GM18951 (cell line): ENCODE measurements around the gene ADARB1.

ENCODE experiments used
- POLR2A ChIP-seq: IDR thresholded peaks from 4 replicates; pipeline ENCODE4 v1.6.1; 2011; ENCODE audit warnings: mild to moderate bottlenecking; ENCODE audit not compliant: insufficient read length, insufficient read depth; ENCODE audit errors: extremely low read depth
- in situ Hi-C: fragments of 300-500 bp; cut with MboI; formaldehyde crosslinking; loops from one replicate; pipeline ENCODE4 v1.12.0; 2022; ENCODE audit warnings: low sequenced_read_pairs, mixed read lengths, inconsistent platforms; ENCODE audit not compliant: unreplicated experiment

ADARB1 gene

DNA sequence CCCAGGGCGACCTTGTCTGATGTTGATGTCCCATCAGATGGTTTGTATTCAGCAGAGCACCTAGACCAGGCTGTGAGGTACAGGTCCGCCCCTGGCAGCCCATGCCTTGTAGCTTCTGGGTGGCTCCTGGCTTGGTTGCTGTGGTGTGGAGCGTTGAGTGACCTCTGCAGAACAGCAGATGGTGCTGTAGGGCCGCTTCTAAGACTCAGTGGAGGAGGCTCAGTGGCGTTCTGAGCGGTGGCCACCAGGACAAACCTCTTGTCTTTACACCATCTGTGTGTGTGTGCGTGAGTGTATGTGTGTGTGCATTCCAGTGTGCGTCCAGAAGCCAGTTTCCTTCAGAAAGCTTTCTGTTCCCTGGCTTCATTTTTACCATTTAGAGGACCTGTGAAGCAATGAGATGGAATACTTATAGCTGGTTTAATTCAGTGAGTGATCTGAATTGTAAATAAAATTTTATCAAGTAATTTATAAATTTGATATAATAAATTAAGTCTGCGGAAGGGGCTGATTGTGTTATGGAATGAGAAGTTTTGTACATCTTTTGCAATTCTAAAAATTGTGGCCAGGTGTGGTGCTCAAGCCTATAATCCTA is 66.1 kb downstream of the ADARB1 start:
- in situ Hi-C loops = loop anchor here (25.0 kb wide), 1 partner anchor 272 kb away; the partner anchor contains the start of gene COL18A1

GRCh38 chr21:45140944-45141343 is 66.6 kb downstream of the ADARB1 start:
- in situ Hi-C loops = loop anchor here (25.0 kb wide), 1 partner anchor 271 kb away; the partner anchor contains the start of gene COL18A1

More for the DNA sequence above, 66.1 kb downstream of the ADARB1 start:
- no peak for TF ChIP-seq POLR2A

DNA sequence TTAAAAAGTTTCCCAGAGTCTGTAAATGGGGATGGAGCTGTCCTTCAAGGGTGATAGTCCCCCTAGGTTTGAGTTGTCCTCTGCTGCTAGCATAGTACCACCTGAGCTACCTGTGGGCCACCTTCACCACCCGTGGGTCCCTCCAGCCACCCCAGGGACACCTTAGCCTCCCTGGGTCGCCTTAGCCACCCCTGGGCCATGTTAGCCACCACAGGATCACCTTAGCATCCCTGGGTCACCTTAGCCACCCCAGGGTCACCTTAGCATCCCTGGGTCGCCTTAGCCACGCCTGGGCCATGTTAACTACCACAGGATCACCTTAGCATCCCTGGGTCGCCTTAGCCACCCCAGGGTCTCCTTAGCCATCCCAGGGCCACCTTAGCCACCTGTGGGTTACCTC is 67.1 kb downstream of the ADARB1 start:
- in situ Hi-C loops = loop anchor here (25.0 kb wide), 1 partner anchor 271 kb away; the partner anchor contains the start of gene COL18A1
- no peak for TF ChIP-seq POLR2A

GRCh38 chr21:45142469-45143308 is 68.3 kb downstream of the ADARB1 start:
- in situ Hi-C loops = loop anchor here (25.0 kb wide), 1 partner anchor 270 kb away; the partner anchor contains the start of gene COL18A1
- no peak for TF ChIP-seq POLR2A

DNA sequence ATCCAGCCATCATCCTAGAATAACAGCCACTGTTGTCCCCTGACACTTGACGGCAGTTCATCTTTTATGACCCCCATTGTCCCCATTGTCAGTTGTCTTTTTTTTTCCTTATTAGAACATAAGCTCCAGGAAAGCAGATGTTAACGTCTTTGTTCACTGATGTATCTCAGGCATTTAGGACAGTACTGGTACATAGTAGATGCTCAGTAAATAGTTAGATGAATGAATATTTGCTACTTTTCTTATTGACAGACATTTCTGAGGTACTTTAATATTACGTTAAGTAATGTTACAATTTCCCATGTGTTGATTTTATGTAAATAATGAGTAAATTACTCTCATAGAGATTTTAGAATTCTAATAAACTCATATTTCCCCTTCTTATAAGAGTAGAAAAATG is 69.5 kb downstream of the ADARB1 start:
- no peak for TF ChIP-seq POLR2A
- in situ Hi-C loops = loop anchor here (25.0 kb wide), 1 partner anchor 268 kb away; the partner anchor contains the start of gene COL18A1

- in situ Hi-C loops = loop anchor here (25.0 kb wide), 1 partner anchor 267 kb away; the partner anchor contains the start of gene COL18A1
- TF ChIP-seq POLR2A = no peak
These were observed 70.8 kb downstream of the ADARB1 start for GRCh38 chr21:45145146-45145545.

GRCh38 chr21:45145846-45146245 is 71.5 kb downstream of the ADARB1 start:
- in situ Hi-C loops = loop anchor here (25.0 kb wide), 1 partner anchor 266 kb away; the partner anchor contains the start of gene COL18A1

DNA sequence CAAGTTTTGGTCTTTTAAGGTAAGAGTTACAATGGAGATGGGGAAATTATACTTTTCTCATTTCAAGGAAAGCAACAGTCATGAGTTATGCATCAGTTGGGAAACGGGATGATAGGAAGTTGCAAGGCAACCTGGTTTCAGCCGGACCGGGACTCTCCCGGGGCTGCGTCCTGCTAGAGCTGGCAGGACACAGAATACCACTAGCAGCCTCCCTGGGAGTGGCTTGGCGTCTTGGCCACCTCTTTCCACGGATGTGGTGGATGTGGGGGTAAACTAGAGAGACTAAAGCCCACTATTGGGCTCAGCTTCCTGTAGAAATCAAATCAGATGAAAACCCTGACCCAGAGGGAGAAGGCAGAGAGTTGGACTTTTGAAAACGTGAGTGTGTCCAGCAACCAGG is 71.9 kb downstream of the ADARB1 start:
- TF ChIP-seq POLR2A = no peak
- in situ Hi-C loops = loop anchor here (25.0 kb wide), 1 partner anchor 266 kb away; the partner anchor contains the start of gene COL18A1

GRCh38 chr21:45146801-45147200 is 72.4 kb downstream of the ADARB1 start:
- TF ChIP-seq POLR2A = no peak
- in situ Hi-C loops = loop anchor here (25.0 kb wide), 1 partner anchor 266 kb away; the partner anchor contains the start of gene COL18A1

- in situ Hi-C loops = loop anchor here (25.0 kb wide), 1 partner anchor 265 kb away; the partner anchor contains the start of gene COL18A1
- no peak for TF ChIP-seq POLR2A
These were observed 73.3 kb downstream of the ADARB1 start for GRCh38 chr21:45147473-45148315.

DNA sequence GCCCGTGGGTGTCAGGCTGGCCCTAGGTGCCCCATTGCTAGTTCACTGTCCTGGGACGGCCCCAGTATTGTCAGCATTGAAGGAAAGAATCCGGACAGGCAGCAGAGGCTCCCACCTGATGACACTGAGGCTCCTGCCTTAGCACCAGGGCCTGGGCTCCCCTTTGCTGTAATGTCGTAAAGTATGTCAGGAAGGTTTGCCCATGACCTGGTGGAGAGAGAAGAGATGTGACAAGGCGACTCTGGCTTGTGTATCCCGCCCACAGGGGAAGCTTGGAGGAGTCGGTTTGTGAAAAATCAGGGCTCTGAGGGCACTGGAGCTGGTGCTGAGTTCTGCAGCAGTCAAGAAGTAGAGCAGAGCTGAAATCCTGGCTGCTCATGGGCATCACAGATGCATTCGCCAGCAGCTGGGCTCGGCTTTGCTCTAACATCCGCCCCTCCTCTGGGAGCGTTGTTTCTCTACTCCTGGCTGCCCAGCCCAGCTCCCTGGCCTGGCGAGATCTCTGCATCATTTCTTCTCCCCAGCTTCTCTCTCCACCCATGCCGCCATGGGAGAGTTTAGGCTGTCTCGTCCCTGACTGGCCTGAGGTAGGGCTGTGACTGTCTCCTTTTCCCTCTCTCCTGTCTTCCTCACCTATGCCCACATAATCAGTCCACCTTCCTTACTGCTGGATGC is 74.1 kb downstream of the ADARB1 start:
- TF ChIP-seq POLR2A = no peak
- in situ Hi-C loops = loop anchor here (25.0 kb wide), 1 partner anchor 264 kb away; the partner anchor contains the start of gene COL18A1

DNA sequence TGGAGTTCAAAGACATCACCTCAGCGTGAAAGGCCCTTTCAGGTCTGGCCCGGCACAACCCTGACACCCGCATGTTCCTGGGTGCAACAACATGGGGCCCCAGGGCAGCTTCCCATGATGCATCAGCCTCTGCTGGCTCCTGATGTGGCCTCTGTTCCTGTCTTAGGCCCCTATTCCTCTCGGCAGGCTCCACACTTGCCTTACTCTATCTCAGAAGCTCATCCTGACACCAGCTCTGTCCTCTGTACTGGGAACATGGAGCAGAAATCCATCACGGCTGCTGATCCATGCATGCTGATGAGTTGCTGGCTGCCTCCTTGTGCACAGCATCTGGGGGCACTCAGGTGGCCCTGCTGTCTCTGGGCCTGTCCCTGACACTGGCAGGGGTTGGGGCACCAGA is 74.6 kb downstream of the ADARB1 start:
- TF ChIP-seq POLR2A = no peak
- in situ Hi-C loops = loop anchor here (25.0 kb wide), 1 partner anchor 263 kb away; the partner anchor contains the start of gene COL18A1

- in situ Hi-C loops = no loop called here
- no peak for TF ChIP-seq POLR2A
These were observed 76.3 kb downstream of the ADARB1 start for GRCh38 chr21:45150638-45151131.
